A673 (cell line): ENCODE measurements around the gene ECEL1.

Experiments
- CTCF ChIP-seq: fragments of 300-800, 200-600 bp; sonication (generic); conservative IDR thresholded peaks from 2 replicates; pipeline ENCODE4 v1.5.1; 2017; ENCODE audit warnings: low read depth, mild to moderate bottlenecking, antibody characterized with exemption, low read length, moderate library complexity, mixed read lengths
- EZH2 ChIP-seq: fragments of 200-600 bp; sonication (generic); IDR thresholded peaks from 2 replicates; pipeline ENCODE4 v1.6.1; 2017; ENCODE audit warnings: borderline replicate concordance, low read depth, mild to moderate bottlenecking, mixed read lengths, antibody characterized with exemption, low read length; ENCODE audit not compliant: poor library complexity, severe bottlenecking

GRCh38 chr2:232459419-232460035, 28.1 kb downstream of the ECEL1 start:
- no peak for TF ChIP-seq CTCF
- no peak for TF ChIP-seq EZH2
